K562 (cell line): Measurements from ENCODE around the gene CAMK2A.

ENCODE experiments used
- BCLAF1 ChIP-seq, 2 experiments: fragments of 450-650 bp in 1 of 2; IDR thresholded peaks; 2 replicates each; pipeline ENCODE4 v1.6.1; 2011 to 2017; ENCODE audit warnings: low read depth in 2 of 2, antibody characterized with exemption in 1 of 2, borderline replicate concordance in 1 of 2, low read length in 1 of 2, mild to moderate bottlenecking in 1 of 2, mixed read lengths in 1 of 2; ENCODE audit not compliant: control insufficient read depth in 1 of 2
- CSDE1 ChIP-seq, 2 experiments: fragments of 450-650 bp; IDR thresholded peaks; 2 replicates each; pipeline ENCODE4 v1.6.1; 2016; ENCODE audit warnings: mild to moderate bottlenecking in 1 of 2
- CTCF ChIP-seq, 3 experiments: IDR thresholded peaks in 2 of 3; conservative IDR thresholded peaks in 1 of 3; 2 replicates each; pipeline ENCODE4 v1.5.1; 2011 to 2012; ENCODE audit warnings: low read length in 3 of 3, mild to moderate bottlenecking in 3 of 3, control low read depth in 2 of 3, improper control_type of control experiment in 1 of 3, inconsistent platforms in 1 of 3, low read depth in 1 of 3, mixed read lengths in 1 of 3, moderate library complexity in 1 of 3; ENCODE audit not compliant: insufficient read depth in 2 of 3
- KLF16 ChIP-seq: IDR thresholded peaks from 2 replicates; pipeline ENCODE4 v1.6.1; 2016; ENCODE audit warnings: antibody characterized with exemption
- PTBP1 ChIP-seq: fragments of 200-400 bp; formaldehyde crosslinking; IDR thresholded peaks from 2 replicates; pipeline ENCODE4 v1.6.1; 2017; ENCODE audit warnings: low read depth, low read length
- RCOR1 ChIP-seq, 2 experiments: IDR thresholded peaks; 2 replicates each; pipeline ENCODE4 v1.6.1; 2012; ENCODE audit warnings: low read depth in 2 of 2, low read length in 2 of 2, borderline replicate concordance in 1 of 2, improper control_type of control experiment in 1 of 2
- SMARCA5 ChIP-seq: fragments of 450-650 bp; IDR thresholded peaks from 2 replicates; pipeline ENCODE4 v1.6.1; 2016
- ZKSCAN8 ChIP-seq: fragments of 200-800 bp; sonication (Bioruptor generic); IDR thresholded peaks from 2 replicates; pipeline ENCODE4 v1.6.1; 2016; ENCODE audit warnings: missing genetic modification characterization, missing compliant biosample characterization
- ZNF24 ChIP-seq: fragments of 450-650 bp; IDR thresholded peaks from 2 replicates; pipeline ENCODE4 v1.6.1; 2016
- ZZZ3 ChIP-seq: fragments of 450-650 bp; IDR thresholded peaks from 2 replicates; pipeline ENCODE4 v1.6.1; 2016; ENCODE audit warnings: antibody characterized with exemption, mild to moderate bottlenecking, moderate library complexity

- no peak for TF ChIP-seq CSDE1 (IDR thresholded peaks at IDR 0.05)
- no peak for TF ChIP-seq SMARCA5
- no peak for TF ChIP-seq RCOR1 (IDR thresholded peaks at IDR 0.05; ENCODE audit: borderline replicate concordance in 1 of 2, low read depth in 2 of 2, low read length in 2 of 2)
- no peak for TF ChIP-seq ZNF24
- no peak for TF ChIP-seq CTCF (IDR thresholded peaks at IDR 0.05 in 2 of 3, conservative IDR thresholded peaks at IDR 0.05 in 1 of 3; ENCODE audit: insufficient read depth in 2 of 3, low read depth in 1 of 3, low read length in 3 of 3)
- no peak for TF ChIP-seq ZZZ3
- TF ChIP-seq BCLAF1 (IDR thresholded peaks at IDR 0.05; ENCODE audit: borderline replicate concordance in 1 of 2, control insufficient read depth in 1 of 2, low read depth in 2 of 2, low read length in 1 of 2): no peak
- no peak for TF ChIP-seq KLF16
- TF ChIP-seq PTBP1: no peak
- TF ChIP-seq ZKSCAN8 (CRISPR knock-in tag): no peak
Observed at GRCh38 chr5:150297236-150297890, 7.8 kb upstream of the CAMK2A start.
